AG04450 (cell line): ENCODE data around the gene RAX2. TPM values are rescaled to one million over a fixed set of nuclear protein-coding genes. Genes with fewer than 3 reads are reported as not detected.

ENCODE experiments used
- CTCF ChIA-PET: fragments of 300-600, 350-600 bp; formaldehyde crosslinking; extraction: SDS; loops from one replicate; lab custom pipeline; 2022; ENCODE audit warnings: antibody characterized with exemption, inconsistent platforms; lab: Charles Lee
- POLR2A ChIA-PET: fragments of 350-600 bp; formaldehyde crosslinking; extraction: SDS; loops from one replicate; lab custom pipeline; 2021; ENCODE audit warnings: antibody characterized with exemption, inconsistent platforms; lab: Yijun Ruan, JAX
- DNase-seq: peaks from one replicate; pipeline ENCODE4 v3.0.0-alpha.2; 2011; ENCODE audit warnings: low read depth, low spot score
- H3K27ac ChIP-seq: one replicate; pipeline ENCODE4 v1.5.1; 2012; ENCODE audit warnings: low read depth, low read length, control low read depth
- H3K27me3 ChIP-seq: one replicate; pipeline ENCODE4 v1.6.0; 2012; ENCODE audit warnings: low read length; ENCODE audit not compliant: control insufficient read depth, insufficient read depth
- H3K4me3 ChIP-seq: 2 replicates; pipeline ENCODE4 v1.5.1; 2011; ENCODE audit warnings: mild to moderate bottlenecking, low read depth, low read length, control low read depth
- H3K9me3 ChIP-seq: 2 replicates; pipeline ENCODE4 v1.5.1; 2012; ENCODE audit warnings: low read length; ENCODE audit not compliant: control insufficient read depth, insufficient read depth
- polyA plus RNA-seq: library from polyadenylated mRNA; depleted of rRNA; stranded (reverse); fragments of >200 nt; gene quantifications from 2 replicates; pipeline ENCODE4 v1.2.3, GENCODE V29; 2011
- TF ChIP-seq, protein P1 (sequence below): IDR thresholded peaks from 2 replicates; pipeline ENCODE4 v1.5.1; 2011; ENCODE audit warnings: low read depth, low read length, control low read depth, inconsistent platforms

Gene RAX2
- polyA plus RNA-seq, 1 experiment = not detected

DNA sequence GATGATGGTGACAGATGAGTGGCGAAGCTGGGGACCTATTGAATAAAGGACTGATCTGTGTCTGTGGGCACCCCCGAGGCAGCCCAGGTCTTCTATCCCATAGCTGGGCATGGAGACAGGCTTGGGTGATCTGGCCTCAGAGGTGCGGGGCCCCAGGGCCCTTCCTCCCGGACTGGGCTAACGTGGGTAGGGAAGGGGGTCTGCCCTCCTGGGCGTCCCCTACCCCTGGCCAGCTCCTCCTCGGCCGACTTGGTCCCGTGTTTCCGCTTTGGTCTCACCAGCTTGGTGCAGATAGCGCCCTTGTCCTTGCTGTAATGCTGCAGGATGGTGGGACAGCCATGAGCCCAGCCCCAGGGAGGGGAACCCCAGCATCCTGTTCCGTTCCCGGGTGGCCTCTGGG lies 10.9 kb upstream of the RAX2 start:
- POLR2A ChIA-PET = no interaction called here
- TF ChIP-seq, protein P1, sequence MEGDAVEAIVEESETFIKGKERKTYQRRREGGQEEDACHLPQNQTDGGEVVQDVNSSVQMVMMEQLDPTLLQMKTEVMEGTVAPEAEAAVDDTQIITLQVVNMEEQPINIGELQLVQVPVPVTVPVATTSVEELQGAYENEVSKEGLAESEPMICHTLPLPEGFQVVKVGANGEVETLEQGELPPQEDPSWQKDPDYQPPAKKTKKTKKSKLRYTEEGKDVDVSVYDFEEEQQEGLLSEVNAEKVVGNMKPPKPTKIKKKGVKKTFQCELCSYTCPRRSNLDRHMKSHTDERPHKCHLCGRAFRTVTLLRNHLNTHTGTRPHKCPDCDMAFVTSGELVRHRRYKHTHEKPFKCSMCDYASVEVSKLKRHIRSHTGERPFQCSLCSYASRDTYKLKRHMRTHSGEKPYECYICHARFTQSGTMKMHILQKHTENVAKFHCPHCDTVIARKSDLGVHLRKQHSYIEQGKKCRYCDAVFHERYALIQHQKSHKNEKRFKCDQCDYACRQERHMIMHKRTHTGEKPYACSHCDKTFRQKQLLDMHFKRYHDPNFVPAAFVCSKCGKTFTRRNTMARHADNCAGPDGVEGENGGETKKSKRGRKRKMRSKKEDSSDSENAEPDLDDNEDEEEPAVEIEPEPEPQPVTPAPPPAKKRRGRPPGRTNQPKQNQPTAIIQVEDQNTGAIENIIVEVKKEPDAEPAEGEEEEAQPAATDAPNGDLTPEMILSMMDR = no peak

DNA sequence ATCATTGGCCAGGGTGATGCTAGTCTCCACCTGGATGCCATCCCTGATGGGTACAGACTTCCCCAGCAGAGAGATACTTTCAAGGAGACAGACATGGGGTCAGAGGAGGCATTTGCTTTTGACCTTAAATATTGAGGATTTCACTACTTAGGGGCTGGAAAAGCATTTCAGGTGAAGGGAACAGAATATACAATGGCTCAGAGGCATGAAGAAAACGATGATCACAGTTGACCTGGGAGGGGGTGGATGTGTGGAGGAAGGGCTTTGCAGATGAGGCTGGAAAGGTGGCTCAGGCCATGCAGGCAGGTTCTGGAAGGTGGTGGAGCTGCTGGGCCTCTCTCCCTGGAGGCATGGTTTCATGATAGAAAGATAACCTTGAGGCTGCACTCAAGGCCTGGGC lies 10.3 kb upstream of the RAX2 start:
- TF ChIP-seq, protein P1 = no peak
- POLR2A ChIA-PET = no interaction called here
- Histone ChIP-seq H3K27ac (no peak overlapping the region), H3K4me3 (no peak overlapping the region), H3K9me3 (peaks cover 41% of the 10 kb centered on the region), H3K27me3 (peaks cover 17% of the 10 kb centered on the region)
- DNase-seq = no peak
- CTCF ChIA-PET = no interaction called here

More for the DNA sequence above, 10.9 kb upstream of the RAX2 start:
- CTCF ChIA-PET = no interaction called here
- Histone ChIP-seq H3K9me3 (peaks cover 39% of the 10 kb centered on the region), H3K27ac (no peak overlapping the region), H3K4me3 (no peak overlapping the region), H3K27me3 (peaks cover 18% of the 10 kb centered on the region)
- DNase-seq = no peak

DNA sequence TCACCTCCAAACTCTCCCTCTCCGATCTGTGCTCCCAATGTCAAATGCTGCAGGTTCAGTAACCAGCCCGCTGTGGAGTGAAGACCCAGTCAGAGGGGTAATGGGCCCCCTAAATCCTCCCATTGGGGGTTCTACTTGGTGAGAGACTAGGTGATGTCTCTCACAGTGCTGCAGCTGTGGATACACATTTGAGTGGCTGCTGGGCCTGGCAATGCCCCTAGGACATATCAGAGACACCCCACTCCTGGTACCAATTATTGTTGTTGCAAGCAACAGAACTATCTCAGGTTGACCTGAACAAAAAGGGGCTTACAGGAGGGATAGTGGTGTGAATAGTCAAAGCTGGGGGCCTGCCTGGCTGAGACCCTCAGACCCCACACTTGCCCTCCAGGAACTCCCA lies 9.6 kb upstream of the RAX2 start:
- H3K9me3 ChIP-seq = peaks cover 43% of the 10 kb centered on the region
- H3K4me3 ChIP-seq = no peak overlapping the region
- POLR2A ChIA-PET = no interaction called here
- H3K27ac ChIP-seq = no peak overlapping the region
- TF ChIP-seq, protein P1 = no peak
- DNase-seq = no peak
- H3K27me3 ChIP-seq = peaks cover 13% of the 10 kb centered on the region
- CTCF ChIA-PET = no interaction called here

DNA sequence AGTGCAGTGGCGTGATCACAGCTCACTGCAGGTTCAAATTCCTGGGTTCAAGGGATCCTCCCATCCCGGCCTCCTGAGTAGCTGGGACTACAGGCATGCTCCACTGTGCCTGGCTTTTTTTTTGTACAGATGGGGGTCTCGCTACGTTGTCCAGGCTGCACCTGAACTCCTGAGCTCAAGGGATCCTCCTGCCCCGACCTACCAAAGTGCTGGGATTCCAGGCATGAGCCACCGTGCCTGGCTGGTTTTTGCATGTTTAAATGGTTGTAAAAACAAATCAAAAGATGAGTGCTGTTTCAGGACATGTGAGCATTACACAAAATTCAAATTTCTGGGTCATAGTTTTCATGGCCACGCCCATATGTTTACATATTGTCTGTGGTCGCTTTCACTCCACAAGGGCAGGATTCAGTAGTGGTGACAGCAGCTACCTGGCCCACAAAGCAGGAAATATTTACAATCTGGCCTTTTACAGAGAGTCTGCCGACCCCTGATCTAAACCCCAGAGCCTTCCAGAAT lies 8.8 kb upstream of the RAX2 start:
- CTCF ChIA-PET = no interaction called here
- no peak for DNase-seq
- H3K4me3 ChIP-seq = no peak overlapping the region
- H3K27ac ChIP-seq = no peak overlapping the region
- TF ChIP-seq, protein P1 = no peak
- POLR2A ChIA-PET = no interaction called here
- H3K27me3 ChIP-seq = peaks cover 13% of the 10 kb centered on the region
- peaks cover 43% of the 10 kb centered on the region for H3K9me3 ChIP-seq

DNA sequence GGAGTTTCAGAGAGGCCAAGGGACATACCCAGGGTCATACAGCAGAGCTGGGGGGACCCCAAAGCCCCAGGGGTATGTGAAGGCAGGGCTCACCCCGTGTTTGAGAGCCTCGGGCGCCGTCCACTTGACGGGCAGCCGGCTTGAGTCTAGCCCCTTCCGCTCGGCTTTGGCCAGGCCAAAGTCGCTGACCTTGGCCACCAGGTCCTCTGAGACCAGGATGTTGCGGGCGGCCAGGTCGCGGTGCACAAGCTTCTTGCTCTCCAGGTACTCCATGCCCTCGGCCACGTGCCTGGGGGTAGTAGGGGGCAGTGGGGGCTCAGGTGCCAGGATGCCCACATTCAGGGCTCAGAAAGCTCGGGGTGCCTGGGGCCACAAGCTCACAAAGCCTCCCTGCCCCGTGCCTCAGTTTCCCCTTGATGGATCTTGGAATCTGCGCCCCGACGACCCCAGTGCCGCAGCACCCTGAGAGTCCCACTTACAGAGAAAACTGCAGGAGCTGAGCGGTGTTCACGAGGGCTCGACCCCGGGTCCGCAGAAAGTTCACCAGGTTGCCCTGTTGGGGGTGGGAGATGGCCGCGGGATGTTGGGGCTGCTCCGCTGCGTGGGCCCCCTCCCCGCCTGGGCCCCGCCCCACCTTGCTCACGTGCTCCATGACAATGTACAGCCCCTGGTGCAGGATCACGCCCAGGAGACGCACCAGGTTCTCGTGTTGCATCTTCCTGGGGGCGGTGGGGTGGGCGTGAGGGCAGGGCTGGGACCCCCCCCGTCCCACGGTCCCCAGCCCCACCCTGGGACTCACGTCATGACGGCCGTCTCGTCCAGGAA lies 7.1 kb upstream of the RAX2 start:
- Histone ChIP-seq H3K4me3 (no peak overlapping the region), H3K9me3 (peaks cover 43% of the 10 kb centered on the region), H3K27ac (no peak overlapping the region), H3K27me3 (peaks cover 3% of the 10 kb centered on the region)
- TF ChIP-seq, protein P1 = no peak
- DNase-seq = no peak
- ChIA-PET CTCF (no interaction called here), POLR2A (interaction anchor here (0.6 kb wide), 1 partner anchor 143 kb away, joined by 3 read pairs; no protein-coding TSS in a partner anchor)
